Calu3 (cell line): ENCODE data around the gene PAXIP1. TPM values are rescaled to one million over a fixed set of nuclear protein-coding genes. Genes with fewer than 3 reads are reported as not detected.
"Not testable (repeated sequence)": the region's sequence is repeated elsewhere in the genome, so short reads cannot be mapped to it uniquely, and the experiment has no call there.

ENCODE experiments used
- BruUV-seq: library from RNA; stranded (reverse); fragments of 400-500 nt; replicated peaks from 2 replicates; lab custom pipeline; 2021; lab: Mats Ljungman, UMichigan
- CTCF ChIA-PET: fragments of 300-600 bp; sonication (Branson Sonifier 250); formaldehyde crosslinking; loops from one replicate; lab custom pipeline; 2022; ENCODE audit warnings: antibody characterized with exemption; lab: Charles Lee
- DNase-seq: peaks from one replicate; pipeline ENCODE4 v3.0.0; 2022
- H3K27ac Mint-ChIP-seq: one replicate; pipeline ENCODE4 v1.8.0; 2022; ENCODE audit warnings: mixed read lengths; ENCODE audit not compliant: unreplicated experiment
- H3K27me3 Mint-ChIP-seq: one replicate; pipeline ENCODE4 v1.8.0; 2022; ENCODE audit warnings: mixed read lengths; ENCODE audit not compliant: unreplicated experiment
- H3K36me3 Mint-ChIP-seq: one replicate; pipeline ENCODE4 v1.8.0; 2022; ENCODE audit warnings: mild to moderate bottlenecking, moderate library complexity, mixed read lengths; ENCODE audit not compliant: insufficient read depth, unreplicated experiment
- H3K4me1 Mint-ChIP-seq: one replicate; pipeline ENCODE4 v1.8.0; 2022; ENCODE audit warnings: mild to moderate bottlenecking, low read depth, mixed read lengths; ENCODE audit not compliant: unreplicated experiment
- H3K4me3 Mint-ChIP-seq: one replicate; pipeline ENCODE4 v1.8.0; 2022; ENCODE audit warnings: mild to moderate bottlenecking, low read depth, moderate library complexity, mixed read lengths; ENCODE audit not compliant: unreplicated experiment
- H3K9me3 Mint-ChIP-seq: one replicate; pipeline ENCODE4 v1.8.0; 2022; ENCODE audit warnings: low read depth, mixed read lengths; ENCODE audit not compliant: unreplicated experiment
- intact Hi-C: fragments of 100-400 bp; cut with micrococcal nuclease; formaldehyde crosslinking; loops from one replicate; pipeline ENCODE4 v1.10.0; 2022; ENCODE audit not compliant: unreplicated experiment
- total RNA-seq: library from RNA; stranded (reverse); gene quantifications from 2 replicates; pipeline ENCODE4 v1.2.3, GENCODE V29; 2022
- TF ChIP-seq, protein P1 (sequence below): fragments of 200-600 bp; IDR thresholded peaks from one replicate; pipeline ENCODE4 v1.8.0; 2022; ENCODE audit warnings: antibody characterized with exemption; ENCODE audit not compliant: unreplicated experiment

The PAXIP1 gene
- total RNA-seq, 1 experiment from 2014 or later = 23.1 TPM

DNA sequence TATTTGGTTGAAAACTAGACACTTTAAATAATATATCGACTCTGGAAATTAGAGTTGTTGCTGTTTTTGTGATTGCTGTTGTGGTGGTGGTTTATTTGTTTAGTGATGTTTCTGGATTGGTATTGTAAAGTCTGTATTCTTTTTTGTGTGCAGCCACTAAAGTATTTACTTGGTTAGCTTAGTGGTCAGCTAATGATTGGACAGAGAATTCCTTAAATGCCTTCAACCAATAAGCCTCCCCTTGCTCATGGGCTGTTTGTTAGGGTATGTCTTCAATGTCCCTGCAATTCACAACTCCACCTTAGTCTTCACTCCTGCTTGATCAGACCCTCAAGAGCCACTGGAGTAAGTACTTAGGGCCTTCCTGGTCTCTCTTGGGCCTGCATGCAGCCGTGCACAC, 71.0 kb downstream of the PAXIP1 start:
- Mint-ChIP-seq H3K27me3 (no peaks in the 10 kb centered on the region), H3K4me1 (no peaks in the 10 kb centered on the region), H3K9me3 (peaks cover 9% of the 10 kb centered on the region), H3K4me3 (no peak overlapping the region), H3K27ac (no peak overlapping the region), H3K36me3 (peaks cover 16% of the 10 kb centered on the region)
- BruUV-seq = no TSS peak
- DNase-seq = no peak
- intact Hi-C loops = no loop called here
- CTCF ChIA-PET = no interaction called here
- TF ChIP-seq, protein P1, sequence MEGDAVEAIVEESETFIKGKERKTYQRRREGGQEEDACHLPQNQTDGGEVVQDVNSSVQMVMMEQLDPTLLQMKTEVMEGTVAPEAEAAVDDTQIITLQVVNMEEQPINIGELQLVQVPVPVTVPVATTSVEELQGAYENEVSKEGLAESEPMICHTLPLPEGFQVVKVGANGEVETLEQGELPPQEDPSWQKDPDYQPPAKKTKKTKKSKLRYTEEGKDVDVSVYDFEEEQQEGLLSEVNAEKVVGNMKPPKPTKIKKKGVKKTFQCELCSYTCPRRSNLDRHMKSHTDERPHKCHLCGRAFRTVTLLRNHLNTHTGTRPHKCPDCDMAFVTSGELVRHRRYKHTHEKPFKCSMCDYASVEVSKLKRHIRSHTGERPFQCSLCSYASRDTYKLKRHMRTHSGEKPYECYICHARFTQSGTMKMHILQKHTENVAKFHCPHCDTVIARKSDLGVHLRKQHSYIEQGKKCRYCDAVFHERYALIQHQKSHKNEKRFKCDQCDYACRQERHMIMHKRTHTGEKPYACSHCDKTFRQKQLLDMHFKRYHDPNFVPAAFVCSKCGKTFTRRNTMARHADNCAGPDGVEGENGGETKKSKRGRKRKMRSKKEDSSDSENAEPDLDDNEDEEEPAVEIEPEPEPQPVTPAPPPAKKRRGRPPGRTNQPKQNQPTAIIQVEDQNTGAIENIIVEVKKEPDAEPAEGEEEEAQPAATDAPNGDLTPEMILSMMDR = no peak

DNA sequence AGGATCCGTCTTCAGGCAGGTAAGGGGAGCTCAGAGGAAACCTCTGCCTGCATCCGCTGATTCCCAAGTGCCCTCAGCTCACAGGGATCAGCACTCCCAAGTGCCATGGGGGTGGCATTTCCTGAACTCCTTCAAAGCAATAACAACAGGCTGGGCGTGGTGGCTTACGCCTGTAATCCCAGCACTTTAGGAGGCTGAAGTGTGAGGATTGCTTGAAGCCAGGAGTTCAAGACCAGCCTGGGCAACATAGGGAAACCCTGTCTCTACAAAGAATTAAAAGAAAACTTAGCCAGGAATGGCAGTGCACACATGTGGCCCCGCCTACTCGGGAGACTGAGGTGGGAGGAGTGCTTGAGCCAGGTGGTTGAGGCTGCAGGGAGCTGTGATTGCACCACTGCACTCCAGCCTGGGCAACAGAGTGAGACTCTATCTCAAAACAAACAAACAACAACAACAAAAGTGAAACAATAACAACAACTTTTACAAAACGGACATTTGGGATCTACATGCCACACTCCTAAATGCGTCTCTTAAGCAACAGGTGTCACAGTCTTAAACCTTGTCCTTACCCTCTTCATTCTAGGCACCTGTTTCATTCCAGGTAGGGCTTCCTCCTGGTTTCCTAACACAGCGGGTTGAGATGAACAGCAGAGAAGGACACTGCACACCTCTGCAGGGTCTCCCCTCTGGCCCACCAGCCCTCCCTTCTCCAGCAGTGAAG, 73.8 kb downstream of the PAXIP1 start:
- intact Hi-C loops = loop anchor here (2.0 to 5.0 kb wide), 2 partner anchors 24 to 593 kb away; no protein-coding TSS in a partner anchor

DNA sequence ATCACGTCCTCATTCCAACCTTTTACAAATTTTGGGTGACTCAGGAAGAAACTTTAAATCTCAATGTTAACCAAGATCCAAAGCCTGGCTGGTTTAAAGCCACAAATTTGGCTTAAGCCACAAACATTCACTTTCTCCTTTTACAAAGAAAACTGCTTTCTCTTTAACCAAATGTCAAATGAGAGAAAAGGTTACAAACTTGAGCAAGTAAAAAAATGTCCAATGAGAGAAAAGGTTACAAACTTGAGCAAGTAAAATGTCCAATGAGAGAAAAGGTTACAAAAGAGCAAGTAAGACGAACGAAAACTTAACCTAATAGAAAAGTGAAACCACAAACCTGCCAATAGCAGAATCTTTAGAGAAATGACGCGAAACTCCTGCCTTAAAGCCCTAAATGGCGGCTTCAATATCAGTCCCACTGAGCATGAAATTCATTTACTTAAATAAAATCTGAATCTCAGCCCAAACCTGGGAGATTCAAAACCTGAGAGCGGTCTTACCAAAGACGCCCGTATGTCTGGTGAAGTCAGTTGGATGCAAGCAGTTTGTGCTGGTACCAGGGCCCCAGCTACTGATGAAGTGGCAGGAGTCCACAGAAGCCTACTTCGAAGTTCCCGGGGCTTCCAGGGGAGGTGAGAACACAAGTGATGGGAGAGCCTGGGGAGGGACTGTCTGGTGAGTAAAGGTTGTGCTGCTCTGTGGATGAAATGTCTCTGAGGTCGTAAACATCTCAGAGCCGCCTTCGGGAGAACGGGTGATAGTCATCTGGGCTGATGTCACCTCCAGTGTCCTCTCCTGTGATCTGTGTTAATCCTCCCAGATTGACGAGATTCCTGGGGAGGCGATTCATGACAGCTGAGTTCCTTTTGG, 74.6 kb downstream of the PAXIP1 start:
- Mint-ChIP-seq H3K36me3 (peaks cover 16% of the 10 kb centered on the region), H3K27ac (peak overlapping the region; percentile 94), H3K4me1 (no peaks in the 10 kb centered on the region), H3K27me3 (no peaks in the 10 kb centered on the region), H3K9me3 (peaks cover 2% of the 10 kb centered on the region), H3K4me3 (peak overlapping the region; percentile 98)
- no TSS peak for BruUV-seq
- intact Hi-C loops = loop anchor here (2.0 to 5.0 kb wide), 2 partner anchors 24 to 594 kb away; no protein-coding TSS in a partner anchor
- DNase-seq = peak; percentile 29
- TF ChIP-seq, protein P1 = no peak
- CTCF ChIA-PET = interaction anchor here (1.1 to 2.9 kb wide), 4 partner anchors 17 to 428 kb away, joined by 3 to 17 read pairs (median 3); no protein-coding TSS in a partner anchor

More for the DNA sequence above, 73.8 kb downstream of the PAXIP1 start:
- CTCF ChIA-PET = interaction anchor here (2.9 kb wide), 1 partner anchor 427 kb away, joined by 17 read pairs; no protein-coding TSS in a partner anchor
- Mint-ChIP-seq H3K27me3 (no peaks in the 10 kb centered on the region), H3K4me1 (no peaks in the 10 kb centered on the region), H3K27ac (peak overlapping the region; percentile 94), H3K4me3 (peak overlapping the region; percentile 98), H3K9me3 (peaks cover 3% of the 10 kb centered on the region), H3K36me3 (peaks cover 16% of the 10 kb centered on the region)
- BruUV-seq = TSS peak; percentile 38
- TF ChIP-seq, protein P1 = no peak
- peak; percentile 41 for DNase-seq

DNA sequence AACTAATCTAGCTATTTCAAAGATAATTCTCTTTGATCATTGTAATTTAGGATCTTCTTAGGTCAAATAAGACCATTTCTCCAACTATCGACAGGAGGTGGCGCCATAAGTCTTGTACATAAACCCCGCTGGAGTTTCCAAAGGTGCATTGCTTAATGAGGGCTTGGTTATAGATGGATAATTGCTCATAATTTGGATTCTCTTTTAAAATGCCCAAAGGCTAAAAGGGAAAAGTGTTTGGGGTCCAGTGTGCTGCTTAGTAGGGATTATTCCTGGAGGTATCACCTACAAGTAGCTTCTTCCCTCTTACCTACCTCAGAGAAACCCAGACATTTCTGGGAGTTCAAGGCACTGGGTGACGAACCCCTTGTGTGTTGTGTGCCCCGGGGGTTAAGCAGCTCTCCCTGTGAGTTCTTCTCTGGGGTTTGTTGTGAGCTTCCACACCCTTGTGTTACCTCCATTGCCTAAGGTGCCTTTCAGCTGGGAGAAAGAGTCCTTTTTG, 75.2 kb downstream of the PAXIP1 start:
- TSS peak; percentile 73 for BruUV-seq
- CTCF ChIA-PET = interaction anchor here (0.8 to 2.9 kb wide), 8 partner anchors 13 to 452 kb away, joined by 3 to 17 read pairs (median 3); no protein-coding TSS in a partner anchor
- Mint-ChIP-seq H3K27ac (peak overlapping the region; percentile 94), H3K9me3 (no peaks in the 10 kb centered on the region), H3K4me3 (peak overlapping the region; percentile 98), H3K36me3 (peaks cover 16% of the 10 kb centered on the region), H3K27me3 (no peaks in the 10 kb centered on the region), H3K4me1 (no peaks in the 10 kb centered on the region)
- TF ChIP-seq, protein P1 = peak; percentile 44
- peak; percentile 76 for DNase-seq
- intact Hi-C loops = loop anchor here (1.0 to 5.0 kb wide), 5 partner anchors 25 to 841 kb away; no protein-coding TSS in a partner anchor

DNA sequence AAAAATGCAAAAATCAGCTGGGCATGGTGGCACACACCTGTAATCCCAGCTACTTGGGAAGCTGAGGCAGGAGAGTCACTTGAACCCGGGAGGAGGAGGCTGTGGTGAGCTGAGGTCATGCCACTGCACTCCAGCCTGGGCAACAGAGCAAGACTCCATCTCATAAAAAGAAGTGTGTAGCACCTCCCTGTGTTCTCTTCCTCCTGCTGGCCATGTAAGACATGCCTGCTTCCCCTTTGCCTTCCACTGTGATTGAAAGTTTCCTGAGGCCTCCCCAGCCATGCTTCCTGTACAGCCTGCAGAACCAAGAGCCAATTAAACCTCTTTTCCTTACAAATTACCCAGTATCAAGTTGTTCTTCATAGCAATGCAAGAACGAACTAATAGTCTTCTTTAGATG, 80.5 kb downstream of the PAXIP1 start:
- H3K36me3 Mint-ChIP-seq, H3K9me3 Mint-ChIP-seq, H3K4me3 Mint-ChIP-seq, DNase-seq, H3K4me1 Mint-ChIP-seq, H3K27ac Mint-ChIP-seq, CTCF ChIA-PET, intact Hi-C loops, BruUV-seq: not testable (repeated sequence)
- peaks cover 15% of the 10 kb centered on the region for H3K27me3 Mint-ChIP-seq
